ENCODE measurements around the gene TACR1. TPM values are rescaled to one million over a fixed set of nuclear protein-coding genes. Genes with fewer than 3 reads are reported as not detected.
A peak's percentile ranks its signal among the peaks of the same experiment; 100 is the strongest.

TACR1 gene
- total and polyA plus RNA-seq, 2 of the 4 experiments (the other 2 are of a cell fraction), result under 0.01 to 0.09 TPM

DNA sequence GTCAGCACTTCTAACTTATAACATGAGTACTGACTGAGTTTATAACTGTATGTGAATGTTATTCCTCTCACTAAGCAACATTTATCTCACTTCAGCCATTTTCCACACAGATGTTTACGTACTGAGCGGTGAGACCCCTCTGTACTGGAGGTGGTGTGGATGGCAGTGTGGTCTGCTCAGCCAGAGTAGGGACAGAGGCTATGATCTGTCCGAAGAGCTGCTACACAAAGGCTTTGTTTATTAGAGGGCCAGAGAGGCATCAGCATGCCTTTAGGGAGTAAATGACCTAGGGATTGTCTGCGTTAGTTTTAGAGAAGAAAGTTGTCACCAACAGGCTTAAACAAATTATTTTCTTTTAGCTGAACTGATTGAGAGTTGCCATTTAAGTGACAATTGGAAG, 23.2 kb upstream of the TACR1 start:
- Histone ChIP-seq H3K4me1 (ENCODE audit: control insufficient read depth, insufficient read depth, low read length) (peaks cover 6% of the 10 kb centered on the region), H3K18ac (ENCODE audit: low read depth, low read length) (peak overlapping the region; percentile 94; the same call in 1 of the 2 replicates), H3K9me3 (ENCODE audit: control insufficient read depth, insufficient read depth, low read length) (no peaks in the 10 kb centered on the region), H2BK120ac (ENCODE audit: low read depth, low read length) (peak overlapping the region; percentile 96), H3K4me2 (ENCODE audit: low read depth, low read length) (no peak overlapping the region), H4K8ac (ENCODE audit: low read depth in 2 of 2, low read length in 2 of 2) (peak overlapping the region; percentile 79 to 93), H3K27me3 (ENCODE audit: control insufficient read depth, insufficient read depth, low read length) (no peaks in the 10 kb centered on the region), H3K79me1 (ENCODE audit: low read depth in 1 of 2, low read length in 2 of 2) (no peaks in the 10 kb centered on the region), H2AFZ (replicated peaks; ENCODE audit: low read length, poor library complexity) (peak overlapping the region; percentile 89), H3K56ac (ENCODE audit: extremely low read depth, insufficient read depth, low read length) (peak overlapping the region; percentile 32; the same call in 1 of the 2 replicates), H4K20me1 (ENCODE audit: insufficient read depth, low read length) (no peaks in the 10 kb centered on the region), H3K36me3 (ENCODE audit: control insufficient read depth, insufficient read depth, low read length) (no peaks in the 10 kb centered on the region), H3K4ac (ENCODE audit: low read depth, low read length) (peak overlapping the region; percentile 93), H2BK5ac (ENCODE audit: low read depth, low read length, poor library complexity, severe bottlenecking) (peak overlapping the region; percentile 97), H4K91ac (ENCODE audit: insufficient read depth, low read depth, low read length) (peak overlapping the region; percentile 97), H2AK9ac (replicated peaks; ENCODE audit: low read depth, low read length, poor library complexity) (peak overlapping the region; percentile 5), H2BK15ac (ENCODE audit: low read depth, low read length) (peak overlapping the region; percentile 100), H3K4me3 (ENCODE audit: insufficient read depth, low read depth, low read length) (no peak overlapping the region), H3K23ac (ENCODE audit: low read depth, low read length) (peak overlapping the region; percentile 84), H3K9me1 (ENCODE audit: insufficient read depth, low read length) (peaks cover 12% of the 10 kb centered on the region), H3K9ac (ENCODE audit: low read depth, low read length) (no peak overlapping the region), H2AK5ac (ENCODE audit: low read depth, low read length) (peak overlapping the region; percentile 88), H3K27ac (ENCODE audit: insufficient read depth, low read length) (peak overlapping the region; percentile 34; the same call in 1 of the 2 replicates), H2BK20ac (ENCODE audit: low read depth, low read length) (peak overlapping the region; percentile 93), H4K5ac (ENCODE audit: low read depth, low read length) (peak overlapping the region; percentile 97), H3K14ac (replicated peaks; ENCODE audit: low read depth, low read length) (peak overlapping the region; percentile 96)
- no peak for TF ChIP-seq SMC3 (IDR thresholded peaks at IDR 0.05; ENCODE audit: low read depth, low read length)
- TF ChIP-seq, protein P1, sequence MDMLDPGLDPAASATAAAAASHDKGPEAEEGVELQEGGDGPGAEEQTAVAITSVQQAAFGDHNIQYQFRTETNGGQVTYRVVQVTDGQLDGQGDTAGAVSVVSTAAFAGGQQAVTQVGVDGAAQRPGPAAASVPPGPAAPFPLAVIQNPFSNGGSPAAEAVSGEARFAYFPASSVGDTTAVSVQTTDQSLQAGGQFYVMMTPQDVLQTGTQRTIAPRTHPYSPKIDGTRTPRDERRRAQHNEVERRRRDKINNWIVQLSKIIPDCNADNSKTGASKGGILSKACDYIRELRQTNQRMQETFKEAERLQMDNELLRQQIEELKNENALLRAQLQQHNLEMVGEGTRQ (IDR thresholded peaks at IDR 0.05; ENCODE audit: low read depth, low read length), result no peak
- TF ChIP-seq, protein P2, sequence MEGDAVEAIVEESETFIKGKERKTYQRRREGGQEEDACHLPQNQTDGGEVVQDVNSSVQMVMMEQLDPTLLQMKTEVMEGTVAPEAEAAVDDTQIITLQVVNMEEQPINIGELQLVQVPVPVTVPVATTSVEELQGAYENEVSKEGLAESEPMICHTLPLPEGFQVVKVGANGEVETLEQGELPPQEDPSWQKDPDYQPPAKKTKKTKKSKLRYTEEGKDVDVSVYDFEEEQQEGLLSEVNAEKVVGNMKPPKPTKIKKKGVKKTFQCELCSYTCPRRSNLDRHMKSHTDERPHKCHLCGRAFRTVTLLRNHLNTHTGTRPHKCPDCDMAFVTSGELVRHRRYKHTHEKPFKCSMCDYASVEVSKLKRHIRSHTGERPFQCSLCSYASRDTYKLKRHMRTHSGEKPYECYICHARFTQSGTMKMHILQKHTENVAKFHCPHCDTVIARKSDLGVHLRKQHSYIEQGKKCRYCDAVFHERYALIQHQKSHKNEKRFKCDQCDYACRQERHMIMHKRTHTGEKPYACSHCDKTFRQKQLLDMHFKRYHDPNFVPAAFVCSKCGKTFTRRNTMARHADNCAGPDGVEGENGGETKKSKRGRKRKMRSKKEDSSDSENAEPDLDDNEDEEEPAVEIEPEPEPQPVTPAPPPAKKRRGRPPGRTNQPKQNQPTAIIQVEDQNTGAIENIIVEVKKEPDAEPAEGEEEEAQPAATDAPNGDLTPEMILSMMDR (conservative IDR thresholded peaks at IDR 0.05; ENCODE audit: low read depth, low read length), result no peak
- TF ChIP-seq BHLHE40 (IDR thresholded peaks at IDR 0.05; ENCODE audit: low read depth, low read length), result no peak
- TF ChIP-seq FOS (IDR thresholded peaks at IDR 0.05; ENCODE audit: low read depth, low read length), result no peak
- no peak for TF ChIP-seq MXI1 (IDR thresholded peaks at IDR 0.05; ENCODE audit: borderline replicate concordance, low read depth, low read length)
- no peak for TF ChIP-seq CHD1 (IDR thresholded peaks at IDR 0.05; ENCODE audit: low read depth, low read length)
- TF ChIP-seq RFX5 (IDR thresholded peaks at IDR 0.05; ENCODE audit: low read depth, low read length), result no peak
- dilution Hi-C loops (cut with HindIII; ENCODE audit: low sequenced_read_pairs, unreplicated experiment) (no loop called here), intact Hi-C loops (cut with micrococcal nuclease) (no loop called here), in situ Hi-C loops (cut with MboI; ENCODE audit: low sequenced_read_pairs) (loop anchor here (25.0 kb wide), 1 partner anchor 390 kb away; no protein-coding TSS in a partner anchor)
- DNase-seq, result no peak
- no CpG with 5 or more reads among the region's 4 CpGs for WGBS, 2 experiments (ENCODE audit: extremely low coverage in 2 of 2, insufficient read length in 1 of 2)
- peak; percentile 40; the same call in 1 of the 2 replicates for ATAC-seq (ENCODE audit: low read depth)
- ChIA-PET CTCF (interaction anchor here (0.7 kb wide), 1 partner anchor 13 kb away, joined by 3 read pairs; no protein-coding TSS in a partner anchor), POLR2A (ENCODE audit: unreplicated experiment) (interaction anchor here (0.5 kb wide), 1 partner anchor 384 kb away, joined by 3 read pairs; no protein-coding TSS in a partner anchor)
- no TSS peak for BruUV-seq (replicated peaks)
